GM18517 (cell line): ENCODE measurements around the gene RPA1.
A peak's percentile ranks its signal among the peaks of the same experiment; 100 is the strongest.
"Not testable (repeated sequence)": the region's sequence is repeated elsewhere in the genome, so short reads cannot be mapped to it uniquely, and the experiment has no call there.

Experiments
- ATAC-seq: cut with Tn5 transposase; IDR thresholded peaks from one replicate; pipeline ENCODE4 v1.9.1; 2021; ENCODE audit warnings: mild to moderate bottlenecking, moderate library complexity; ENCODE audit not compliant: unreplicated experiment

The RPA1 gene

GRCh38 chr17:1813088-1813487, 16.7 kb upstream of the RPA1 start:
- ATAC-seq: no peak

GRCh38 chr17:1820528-1821252, 9.1 kb upstream of the RPA1 start:
- no peak for ATAC-seq

DNA sequence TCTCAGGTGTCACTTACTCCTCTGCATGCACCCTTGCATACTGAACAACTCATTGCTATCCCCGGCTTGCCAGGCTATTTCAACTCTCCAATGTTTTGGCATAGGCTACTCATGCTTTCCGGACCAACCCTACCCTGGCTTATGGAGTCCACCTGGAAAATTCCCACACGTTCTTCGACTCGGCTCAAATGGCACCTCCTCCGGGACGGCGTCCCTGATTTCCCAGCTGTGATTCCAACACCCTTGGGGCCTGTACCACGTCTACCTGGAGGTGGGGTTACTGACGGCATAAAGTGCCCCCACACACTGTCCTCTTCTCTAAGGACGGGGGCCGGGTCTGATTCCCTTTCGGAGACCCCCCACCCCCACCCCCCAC, 601 bp upstream of the RPA1 start:
- ATAC-seq: no peak

DNA sequence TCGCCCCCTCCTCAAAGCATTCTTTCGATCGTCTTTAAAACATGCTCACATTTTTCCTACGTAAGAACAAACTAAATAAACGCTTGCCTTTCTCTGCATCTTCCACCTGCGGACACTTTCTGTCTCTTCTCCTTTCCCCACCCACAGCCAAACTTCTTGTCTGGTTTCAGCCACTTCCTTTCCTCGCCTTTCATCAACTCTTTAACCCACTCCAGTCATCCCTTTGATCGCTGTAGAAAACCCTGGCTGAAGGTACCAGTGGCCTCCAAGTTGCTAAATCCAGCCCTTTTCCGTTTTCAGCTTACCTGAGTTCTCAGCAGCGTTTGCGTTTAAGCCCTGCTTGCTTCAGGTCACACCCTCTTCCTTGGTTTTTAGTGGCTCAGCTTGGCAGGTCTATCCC, 483 bp downstream of the RPA1 start:
- no peak for ATAC-seq

- ATAC-seq: peak; percentile 69
These were observed 4.8 kb downstream of the RPA1 start for GRCh38 chr17:1834380-1835149.

DNA sequence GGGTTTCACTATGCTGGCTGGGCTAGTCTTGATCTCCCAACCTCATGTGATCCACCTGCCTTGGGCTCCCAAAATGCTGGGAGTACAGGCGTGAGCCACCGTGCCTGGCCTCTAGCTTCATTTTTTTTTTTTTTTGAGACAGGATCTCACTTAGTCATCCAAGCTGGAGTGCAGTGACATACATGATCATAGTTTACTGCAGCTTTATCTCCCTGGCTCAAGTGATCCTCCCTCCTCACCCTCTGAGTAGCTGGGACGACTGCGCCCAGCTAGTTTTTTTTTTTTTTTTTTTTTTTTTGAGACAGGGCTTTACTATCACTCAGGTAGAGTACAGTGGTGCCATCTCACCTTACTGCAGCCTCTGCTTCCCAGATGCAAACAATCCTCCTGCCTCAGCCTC, 9.7 kb downstream of the RPA1 start:
- ATAC-seq: no peak

GRCh38 chr17:1843947-1844346, 14.1 kb downstream of the RPA1 start:
- ATAC-seq: no peak

- no peak for ATAC-seq
These were observed 17.4 kb downstream of the RPA1 start for GRCh38 chr17:1847191-1847590.

DNA sequence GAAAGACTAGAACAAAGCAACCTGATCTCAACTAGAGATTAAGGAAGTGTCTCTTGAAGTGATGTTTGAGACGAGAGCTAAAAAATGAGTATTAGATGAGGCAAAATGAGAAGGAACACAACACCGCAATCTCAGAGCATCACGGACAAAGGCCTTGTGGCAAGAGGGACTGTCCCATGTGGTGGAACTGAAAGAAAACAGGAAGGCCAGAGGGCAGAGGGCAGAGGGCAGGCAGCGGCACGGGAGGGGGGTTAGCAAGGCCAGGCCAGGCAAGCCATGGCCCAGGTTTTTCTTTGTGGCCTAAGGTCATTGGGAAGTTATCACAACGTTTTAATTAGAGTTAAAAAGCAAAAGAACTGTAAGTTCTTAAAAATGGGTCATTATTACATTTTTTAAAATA, 22.5 kb downstream of the RPA1 start:
- ATAC-seq: no peak

DNA sequence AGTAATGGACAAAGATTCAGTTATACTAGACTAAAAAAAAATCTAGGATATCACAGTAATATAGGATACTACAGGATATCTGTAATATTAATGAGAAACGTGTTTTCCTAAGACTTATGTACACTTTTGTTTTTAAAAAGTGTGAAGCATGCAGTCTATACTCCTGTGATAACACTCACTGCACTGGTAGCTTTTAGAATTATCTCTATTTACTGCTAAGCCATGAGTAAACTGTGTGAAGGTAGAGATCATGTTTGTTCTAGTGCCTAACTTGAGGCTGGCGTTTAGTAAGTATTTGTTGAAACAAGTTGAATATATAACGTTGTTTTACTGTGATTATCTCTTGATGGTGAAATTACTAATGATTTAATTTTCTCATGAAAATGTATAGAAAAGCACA, 23.9 kb downstream of the RPA1 start:
- ATAC-seq: no peak

DNA sequence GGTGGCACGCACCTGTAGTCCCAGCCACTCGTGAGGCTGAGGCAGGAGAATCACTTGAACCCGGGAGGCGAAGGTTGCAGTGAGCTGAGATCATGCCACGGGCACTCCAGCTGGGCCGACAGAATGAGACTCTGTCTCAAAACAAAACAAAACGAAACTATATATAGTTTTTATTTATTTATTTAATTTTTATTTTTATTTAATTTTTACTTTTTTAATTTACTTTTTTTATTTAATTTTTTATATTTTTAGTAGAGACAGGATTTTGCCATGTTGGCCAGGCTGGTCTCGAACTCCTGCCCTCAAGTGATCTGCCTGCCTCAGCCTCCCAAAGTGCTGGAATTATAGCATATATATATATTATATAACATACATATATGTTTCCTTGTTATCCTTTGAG, 26.7 kb downstream of the RPA1 start:
- not testable (repeated sequence) for ATAC-seq

GRCh38 chr17:1860978-1861377, 31.2 kb downstream of the RPA1 start:
- ATAC-seq: no peak

- ATAC-seq: no peak
These were observed 31.7 kb downstream of the RPA1 start for GRCh38 chr17:1861391-1862010.

DNA sequence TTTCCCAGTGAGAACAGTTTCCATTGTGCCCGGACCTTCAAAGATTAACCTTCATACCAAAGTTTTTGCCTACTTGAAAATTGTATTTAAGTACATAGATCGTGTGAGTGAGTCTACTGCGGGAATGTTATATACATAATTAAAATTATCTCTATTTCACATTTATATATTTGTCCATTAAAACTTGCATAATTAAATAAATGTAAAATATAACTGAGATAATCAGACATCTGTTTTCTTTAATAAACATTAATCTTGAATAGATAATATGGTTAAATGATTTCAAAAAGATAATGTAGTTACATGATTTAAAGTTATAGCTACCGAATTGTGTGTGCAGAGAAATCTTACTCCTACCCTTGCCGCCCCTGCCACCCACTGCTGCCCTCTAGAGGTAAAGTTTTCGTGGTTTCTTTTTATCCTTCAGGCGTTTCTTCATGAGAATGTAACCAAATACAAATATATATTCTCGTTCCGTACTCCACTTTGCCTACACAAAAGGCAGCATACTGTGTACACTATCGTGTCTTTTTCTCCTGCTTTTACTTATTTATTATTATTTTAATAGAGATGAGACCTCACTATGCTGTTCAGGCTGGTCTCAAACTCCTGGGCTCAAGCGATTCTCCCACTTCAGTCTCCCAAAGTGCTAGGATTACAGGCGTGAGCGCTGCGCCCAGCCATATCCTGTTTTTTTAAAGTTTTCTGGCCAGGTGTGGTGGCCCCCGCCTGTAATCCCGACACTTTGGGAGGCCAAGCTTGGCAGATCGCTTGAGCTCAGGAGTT, 35.6 kb downstream of the RPA1 start:
- no peak for ATAC-seq

- ATAC-seq: no peak
These were observed 37.5 kb downstream of the RPA1 start for GRCh38 chr17:1867307-1867706.

GRCh38 chr17:1868090-1868489, 38.3 kb downstream of the RPA1 start:
- no peak for ATAC-seq

GRCh38 chr17:1870592-1870991, 40.8 kb downstream of the RPA1 start:
- no peak for ATAC-seq

DNA sequence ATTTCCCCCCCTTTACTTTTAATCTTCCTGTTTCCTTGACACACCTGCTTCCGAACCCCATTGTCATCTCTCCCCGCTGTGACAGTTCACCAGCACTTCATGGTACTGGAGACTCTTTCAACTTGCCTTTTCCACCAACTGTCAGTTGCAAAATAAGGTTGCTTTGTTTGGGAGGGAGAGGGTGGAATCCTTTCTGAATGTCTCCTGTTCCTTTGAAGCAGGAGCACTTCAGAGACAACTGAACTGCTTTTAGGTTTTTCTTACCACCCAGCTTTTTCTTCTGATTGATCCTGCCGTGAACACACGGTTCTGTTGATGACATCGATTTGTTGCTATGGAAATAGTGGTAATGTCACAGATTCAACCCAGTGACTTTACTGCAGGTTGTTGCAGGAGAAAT, 42.0 kb downstream of the RPA1 start:
- ATAC-seq: no peak

DNA sequence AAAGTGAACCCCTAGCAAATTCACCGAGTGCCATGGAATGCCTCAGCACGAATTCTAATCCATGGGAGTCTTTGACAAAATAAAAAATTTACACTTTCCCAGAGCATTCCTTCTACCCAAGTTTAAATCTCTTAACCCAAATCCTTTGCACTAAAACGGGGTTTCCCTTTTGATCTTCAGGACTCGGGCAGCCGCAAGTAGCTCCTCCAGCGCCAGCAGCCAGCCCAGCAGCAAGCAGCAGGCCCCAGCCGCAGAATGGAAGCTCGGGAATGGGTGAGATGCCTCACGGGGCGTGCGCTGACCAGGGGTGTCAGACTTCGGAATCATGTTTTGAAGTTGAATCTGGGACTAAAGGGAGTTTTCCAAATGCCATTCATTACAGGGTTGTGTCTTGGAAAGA, 42.4 kb downstream of the RPA1 start:
- no peak for ATAC-seq

- no peak for ATAC-seq
These were observed 43.2 kb downstream of the RPA1 start for GRCh38 chr17:1872976-1873375.

DNA sequence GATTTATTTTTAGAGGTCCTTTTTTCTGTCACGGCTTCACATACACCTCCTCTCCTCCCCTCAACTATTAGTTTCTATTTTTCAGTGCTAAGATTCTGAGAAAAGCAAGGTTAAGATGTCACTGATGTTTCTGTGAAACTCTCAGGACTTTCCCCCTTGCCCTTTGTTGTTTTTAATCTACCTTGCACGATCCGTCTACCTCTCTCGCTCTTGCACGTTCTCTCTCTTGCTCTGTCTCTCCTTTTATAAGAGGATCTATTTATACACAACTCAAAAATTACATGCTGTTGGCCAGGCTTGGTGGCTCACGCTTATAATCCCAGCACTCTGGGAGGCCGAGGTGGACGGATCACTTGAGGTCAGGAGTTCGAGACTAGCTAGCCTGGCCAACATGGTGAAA, 43.6 kb downstream of the RPA1 start:
- no peak for ATAC-seq
